NCI-H748 (cell line): ENCODE results near the gene MCM9.

ENCODE experiments used
- DNase-seq: peaks from one replicate; lab custom pipeline; 2025; ENCODE audit not compliant: unreplicated experiment; lab: John Stamatoyannopoulos, UW

The MCM9 gene

GRCh38 chr6:118804091-118804490, 130.9 kb downstream of the MCM9 start:
- DNase-seq: no peak

GRCh38 chr6:118801257-118801656, 133.7 kb downstream of the MCM9 start:
- DNase-seq: no peak

- DNase-seq: peak; percentile 93
Observed at GRCh38 chr6:118800394-118801071, 134.4 kb downstream of the MCM9 start.

- no peak for DNase-seq
Observed at GRCh38 chr6:118799826-118800225, 135.1 kb downstream of the MCM9 start.

GRCh38 chr6:118796548-118796947, 138.4 kb downstream of the MCM9 start:
- peak; percentile 71 for DNase-seq

GRCh38 chr6:118791499-118791898, 143.5 kb downstream of the MCM9 start:
- no peak for DNase-seq

- DNase-seq: no peak
Observed at GRCh38 chr6:118789954-118790353, 145.0 kb downstream of the MCM9 start.

- DNase-seq: no peak
Observed at GRCh38 chr6:118789419-118789818, 145.5 kb downstream of the MCM9 start.

GRCh38 chr6:118788702-118789101, 146.3 kb downstream of the MCM9 start:
- no peak for DNase-seq

GRCh38 chr6:118787724-118788423, 147.1 kb downstream of the MCM9 start:
- no peak for DNase-seq

GRCh38 chr6:118786596-118787453, 148.1 kb downstream of the MCM9 start:
- DNase-seq: no peak

- no peak for DNase-seq
Observed at GRCh38 chr6:118785601-118786000, 149.4 kb downstream of the MCM9 start.

GRCh38 chr6:118784641-118785164, 150.3 kb downstream of the MCM9 start:
- DNase-seq: no peak

GRCh38 chr6:118783931-118784550, 150.9 kb downstream of the MCM9 start:
- DNase-seq: no peak

GRCh38 chr6:118782651-118783050, 152.3 kb downstream of the MCM9 start:
- DNase-seq: no peak

GRCh38 chr6:118781897-118782296, 153.1 kb downstream of the MCM9 start:
- DNase-seq: peak; percentile 5

- no peak for DNase-seq
Observed at GRCh38 chr6:118780668-118781067, 154.3 kb downstream of the MCM9 start.

GRCh38 chr6:118776607-118777549, 158.1 kb downstream of the MCM9 start:
- DNase-seq: peak; percentile 68

- DNase-seq: no peak
Observed at GRCh38 chr6:118775381-118775780, 159.6 kb downstream of the MCM9 start.

GRCh38 chr6:118774581-118774980, 160.4 kb downstream of the MCM9 start:
- no peak for DNase-seq
